Cardiac fibroblast (primary cell): ENCODE results near the gene DCC.

Source experiments
- DNase-seq, 2 donors: peaks; one replicate each; pipeline versions ENCODE4 v3.0.0 to v3.0.0-alpha.2; 2010; ENCODE audit warnings: low read depth in 2 of 2
- H3K4me3 ChIP-seq, 2 donors: replicated peaks in 1 of 2; 1 replicate in 1 of 2; 2 replicates in 1 of 2; pipeline ENCODE4 v1.5.1; 2011; ENCODE audit warnings: low read depth in 2 of 2, low read length in 2 of 2, mild to moderate bottlenecking in 2 of 2, moderate library complexity in 1 of 2
- TF ChIP-seq, protein P1 (sequence below): IDR thresholded peaks from one replicate; pipeline ENCODE4 v1.5.1; 2011; ENCODE audit warnings: low read depth, mild to moderate bottlenecking, low read length, inconsistent platforms

The DCC gene

GRCh38 chr18:52395146-52395852, 55.3 kb downstream of the DCC start:
- no peak overlapping the region for H3K4me3 ChIP-seq
- TF ChIP-seq, protein P1, sequence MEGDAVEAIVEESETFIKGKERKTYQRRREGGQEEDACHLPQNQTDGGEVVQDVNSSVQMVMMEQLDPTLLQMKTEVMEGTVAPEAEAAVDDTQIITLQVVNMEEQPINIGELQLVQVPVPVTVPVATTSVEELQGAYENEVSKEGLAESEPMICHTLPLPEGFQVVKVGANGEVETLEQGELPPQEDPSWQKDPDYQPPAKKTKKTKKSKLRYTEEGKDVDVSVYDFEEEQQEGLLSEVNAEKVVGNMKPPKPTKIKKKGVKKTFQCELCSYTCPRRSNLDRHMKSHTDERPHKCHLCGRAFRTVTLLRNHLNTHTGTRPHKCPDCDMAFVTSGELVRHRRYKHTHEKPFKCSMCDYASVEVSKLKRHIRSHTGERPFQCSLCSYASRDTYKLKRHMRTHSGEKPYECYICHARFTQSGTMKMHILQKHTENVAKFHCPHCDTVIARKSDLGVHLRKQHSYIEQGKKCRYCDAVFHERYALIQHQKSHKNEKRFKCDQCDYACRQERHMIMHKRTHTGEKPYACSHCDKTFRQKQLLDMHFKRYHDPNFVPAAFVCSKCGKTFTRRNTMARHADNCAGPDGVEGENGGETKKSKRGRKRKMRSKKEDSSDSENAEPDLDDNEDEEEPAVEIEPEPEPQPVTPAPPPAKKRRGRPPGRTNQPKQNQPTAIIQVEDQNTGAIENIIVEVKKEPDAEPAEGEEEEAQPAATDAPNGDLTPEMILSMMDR = no peak
- no peak for DNase-seq

DNA sequence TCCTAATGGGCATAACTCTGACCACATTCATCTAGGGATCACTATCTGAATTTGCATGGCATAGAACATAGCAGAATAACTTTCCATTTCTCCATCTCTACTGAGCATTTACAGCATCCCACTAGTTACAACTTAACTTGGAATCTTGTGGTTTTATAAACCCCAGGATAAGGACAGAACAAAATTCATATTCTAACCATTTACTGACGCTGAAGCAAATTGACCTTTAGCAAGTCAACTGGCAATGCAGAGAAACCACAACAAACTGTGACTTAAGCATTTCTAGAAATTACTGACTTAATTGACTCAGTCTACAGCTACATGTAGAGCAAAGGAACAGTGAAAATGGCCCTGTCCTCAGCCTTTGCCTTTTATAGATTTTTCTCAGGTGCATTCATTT, 61.2 kb downstream of the DCC start:
- DNase-seq = no peak
- no peak overlapping the region for H3K4me3 ChIP-seq
- TF ChIP-seq, protein P1 = no peak

DNA sequence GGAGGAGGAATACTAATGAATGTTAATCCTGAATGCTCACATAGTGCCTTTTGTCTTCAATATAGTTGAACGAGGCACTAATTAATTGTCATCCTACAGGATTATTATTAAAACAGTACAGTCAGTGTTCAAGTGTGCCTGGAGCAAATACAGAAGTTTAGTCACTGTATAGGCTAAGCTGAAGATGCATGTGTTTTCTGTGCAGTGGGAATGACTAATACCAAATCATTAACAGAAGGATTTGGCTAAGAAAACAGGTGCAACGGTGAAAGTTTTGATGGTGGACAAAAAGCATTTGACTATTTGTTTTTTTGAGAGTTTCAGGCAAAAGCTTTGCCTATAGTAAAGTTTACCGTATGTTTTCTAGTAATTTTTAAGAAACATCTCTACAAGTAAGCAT, 62.8 kb downstream of the DCC start:
- no peak for DNase-seq
- no peak overlapping the region for H3K4me3 ChIP-seq
- TF ChIP-seq, protein P1 = no peak

GRCh38 chr18:52403291-52404021, 63.5 kb downstream of the DCC start:
- H3K4me3 ChIP-seq = no peak overlapping the region
- DNase-seq = no peak
- TF ChIP-seq, protein P1 = no peak

- no peak for DNase-seq
- H3K4me3 ChIP-seq = no peak overlapping the region
- TF ChIP-seq, protein P1 = no peak
These were observed 68.9 kb downstream of the DCC start for GRCh38 chr18:52408800-52409302.

GRCh38 chr18:52409727-52410126, 69.7 kb downstream of the DCC start:
- TF ChIP-seq, protein P1 = no peak
- H3K4me3 ChIP-seq = no peak overlapping the region
- no peak for DNase-seq
